NCI-H748 (cell line): ENCODE results near the gene RNU1-3.
"Not testable (repeated sequence)": the region's sequence is repeated elsewhere in the genome, so short reads cannot be mapped to it uniquely, and the experiment has no call there.

Experiments used
- DNase-seq: peaks from one replicate; lab custom pipeline; 2025; ENCODE audit not compliant: unreplicated experiment; lab: John Stamatoyannopoulos, UW

The RNU1-3 gene

GRCh38 chr1:16656981-16657683 is 9.6 kb downstream of the RNU1-3 start:
- DNase-seq, result not testable (repeated sequence)

GRCh38 chr1:16656574-16656973 is 10.2 kb downstream of the RNU1-3 start:
- DNase-seq, result not testable (repeated sequence)

GRCh38 chr1:16651560-16651959 is 15.2 kb downstream of the RNU1-3 start:
- not testable (repeated sequence) for DNase-seq

GRCh38 chr1:16649960-16650359 is 16.8 kb downstream of the RNU1-3 start:
- DNase-seq, result not testable (repeated sequence)

- DNase-seq, result not testable (repeated sequence)
Observed at GRCh38 chr1:16649390-16649789, 17.4 kb downstream of the RNU1-3 start.

GRCh38 chr1:16648756-16649155 is 18.0 kb downstream of the RNU1-3 start:
- not testable (repeated sequence) for DNase-seq

- not testable (repeated sequence) for DNase-seq
Observed at GRCh38 chr1:16648250-16648649, 18.5 kb downstream of the RNU1-3 start.

GRCh38 chr1:16647179-16648176 is 19.3 kb downstream of the RNU1-3 start:
- not testable (repeated sequence) for DNase-seq

- not testable (repeated sequence) for DNase-seq
Observed at GRCh38 chr1:16646716-16647115, 20.0 kb downstream of the RNU1-3 start.

- DNase-seq, result not testable (repeated sequence)
Observed at GRCh38 chr1:16646061-16646664, 20.6 kb downstream of the RNU1-3 start.

GRCh38 chr1:16645271-16646060 is 21.3 kb downstream of the RNU1-3 start:
- not testable (repeated sequence) for DNase-seq

- DNase-seq, result peak; percentile 98
Observed at GRCh38 chr1:16644482-16645270, 22.1 kb downstream of the RNU1-3 start.

GRCh38 chr1:16644193-16644481 is 22.6 kb downstream of the RNU1-3 start:
- no peak for DNase-seq

- DNase-seq, result peak; percentile 54
Observed at GRCh38 chr1:16643476-16644192, 23.1 kb downstream of the RNU1-3 start.

- not testable (repeated sequence) for DNase-seq
Observed at GRCh38 chr1:16643001-16643411, 23.7 kb downstream of the RNU1-3 start.

GRCh38 chr1:16642025-16642966 is 24.5 kb downstream of the RNU1-3 start:
- not testable (repeated sequence) for DNase-seq

- not testable (repeated sequence) for DNase-seq
Observed at GRCh38 chr1:16641159-16641975, 25.4 kb downstream of the RNU1-3 start.
